ENCODE measurements around the gene CLRN1. TPM values are rescaled to one million over a fixed set of nuclear protein-coding genes. Genes with fewer than 3 reads are reported as not detected.
"Not testable (repeated sequence)": the region's sequence is repeated elsewhere in the genome, so short reads cannot be mapped to it uniquely, and the experiment has no call there.

The CLRN1 gene
- total and polyA plus RNA-seq, 7 donors = not detected

DNA sequence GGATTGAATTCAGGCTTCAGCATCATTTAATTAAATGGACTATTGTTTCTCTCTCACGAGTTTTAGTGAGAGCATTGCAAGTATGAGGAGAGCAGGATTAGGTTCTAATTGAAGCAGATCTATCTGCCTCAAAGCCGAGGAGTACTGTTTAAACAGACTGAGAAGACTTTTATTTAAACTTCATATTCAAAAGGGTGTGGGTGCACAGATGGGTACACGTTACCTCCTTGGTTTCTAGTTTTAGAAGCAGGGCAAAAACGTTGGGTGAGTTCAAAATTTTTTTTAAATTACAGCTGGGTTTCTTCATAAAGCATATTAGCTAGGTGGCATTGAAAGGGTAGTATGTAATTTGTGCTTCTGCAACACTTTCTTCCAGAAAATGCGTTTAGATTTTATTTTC, 26.5 kb upstream of the CLRN1 start:
- no peak for DNase-seq
- intact Hi-C loops (cut with DNase I) = no loop called here
- Histone ChIP-seq H3K27me3 (no peaks in the 10 kb centered on the region), H3K4me1 (no peaks in the 10 kb centered on the region), H3K27ac (no peak overlapping the region), H3K4me3 (no peak overlapping the region), H3K9me3 (no peaks in the 10 kb centered on the region), H3K36me3 (no peaks in the 10 kb centered on the region)
- TF ChIP-seq POLR2AphosphoS5 (IDR thresholded peaks at IDR 0.05) (no peak), POLR2A (IDR thresholded peaks at IDR 0.05) (no peak), EP300 (IDR thresholded peaks at IDR 0.05) (no peak)
- TF ChIP-seq, protein P1, sequence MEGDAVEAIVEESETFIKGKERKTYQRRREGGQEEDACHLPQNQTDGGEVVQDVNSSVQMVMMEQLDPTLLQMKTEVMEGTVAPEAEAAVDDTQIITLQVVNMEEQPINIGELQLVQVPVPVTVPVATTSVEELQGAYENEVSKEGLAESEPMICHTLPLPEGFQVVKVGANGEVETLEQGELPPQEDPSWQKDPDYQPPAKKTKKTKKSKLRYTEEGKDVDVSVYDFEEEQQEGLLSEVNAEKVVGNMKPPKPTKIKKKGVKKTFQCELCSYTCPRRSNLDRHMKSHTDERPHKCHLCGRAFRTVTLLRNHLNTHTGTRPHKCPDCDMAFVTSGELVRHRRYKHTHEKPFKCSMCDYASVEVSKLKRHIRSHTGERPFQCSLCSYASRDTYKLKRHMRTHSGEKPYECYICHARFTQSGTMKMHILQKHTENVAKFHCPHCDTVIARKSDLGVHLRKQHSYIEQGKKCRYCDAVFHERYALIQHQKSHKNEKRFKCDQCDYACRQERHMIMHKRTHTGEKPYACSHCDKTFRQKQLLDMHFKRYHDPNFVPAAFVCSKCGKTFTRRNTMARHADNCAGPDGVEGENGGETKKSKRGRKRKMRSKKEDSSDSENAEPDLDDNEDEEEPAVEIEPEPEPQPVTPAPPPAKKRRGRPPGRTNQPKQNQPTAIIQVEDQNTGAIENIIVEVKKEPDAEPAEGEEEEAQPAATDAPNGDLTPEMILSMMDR (IDR thresholded peaks at IDR 0.05) = no peak
- 52 to 78% methylated on average over 5 of the region's 5 CpGs for WGBS, 2 donors

DNA sequence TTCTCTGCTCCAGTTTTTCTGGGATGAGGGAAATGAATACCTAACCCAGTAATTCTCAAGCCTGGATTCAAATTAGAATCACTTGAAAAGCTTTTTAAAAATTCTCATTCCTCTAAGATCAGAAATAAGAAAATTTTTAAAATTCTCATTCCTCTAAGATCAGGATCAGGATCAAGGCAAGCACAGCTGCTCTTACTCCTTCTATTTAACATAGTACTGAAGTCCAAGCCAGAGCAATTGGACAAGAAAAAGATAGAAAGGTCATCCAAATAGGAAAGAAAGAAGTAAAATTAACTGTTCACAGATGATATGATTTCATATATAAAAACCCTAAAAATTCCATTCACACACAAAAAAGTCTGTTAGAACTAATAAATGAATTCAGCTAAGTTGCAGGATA, 24.2 kb upstream of the CLRN1 start:
- Histone ChIP-seq H3K27me3 (no peaks in the 10 kb centered on the region), H3K4me1 (no peaks in the 10 kb centered on the region), H3K9me3 (no peaks in the 10 kb centered on the region), H3K27ac (no peak overlapping the region), H3K4me3 (no peak overlapping the region), H3K36me3 (no peaks in the 10 kb centered on the region)
- intact Hi-C loops (cut with DNase I) = no loop called here
- no peak for TF ChIP-seq POLR2AphosphoS5 (IDR thresholded peaks at IDR 0.05)
- no peak for TF ChIP-seq EP300 (IDR thresholded peaks at IDR 0.05)
- no peak for TF ChIP-seq POLR2A (IDR thresholded peaks at IDR 0.05)
- TF ChIP-seq, protein P1 (IDR thresholded peaks at IDR 0.05) = no peak
- no peak for DNase-seq

GRCh38 chr3:150995510-150995909, 23.0 kb upstream of the CLRN1 start:
- H3K4me1 ChIP-seq = no peaks in the 10 kb centered on the region
- no peaks in the 10 kb centered on the region for H3K36me3 ChIP-seq
- intact Hi-C loops (cut with DNase I) = no loop called here
- DNase-seq = no peak
- H3K27me3 ChIP-seq = no peaks in the 10 kb centered on the region
- no peak overlapping the region for H3K27ac ChIP-seq
- no peaks in the 10 kb centered on the region for H3K9me3 ChIP-seq
- TF ChIP-seq POLR2A (IDR thresholded peaks at IDR 0.05) = no peak
- TF ChIP-seq, protein P1 (IDR thresholded peaks at IDR 0.05) = no peak
- no peak for TF ChIP-seq POLR2AphosphoS5 (IDR thresholded peaks at IDR 0.05)
- TF ChIP-seq EP300 (IDR thresholded peaks at IDR 0.05) = no peak
- H3K4me3 ChIP-seq = no peak overlapping the region

- no peaks in the 10 kb centered on the region for H3K36me3 ChIP-seq
- no peak for TF ChIP-seq EP300 (IDR thresholded peaks at IDR 0.05)
- TF ChIP-seq POLR2AphosphoS5 (IDR thresholded peaks at IDR 0.05) = no peak
- TF ChIP-seq, protein P1 (IDR thresholded peaks at IDR 0.05) = no peak
- TF ChIP-seq POLR2A (IDR thresholded peaks at IDR 0.05) = no peak
- no peaks in the 10 kb centered on the region for H3K27me3 ChIP-seq
- H3K4me3 ChIP-seq = no peak overlapping the region
- H3K27ac ChIP-seq = no peak overlapping the region
- intact Hi-C loops (cut with DNase I) = no loop called here
- no peaks in the 10 kb centered on the region for H3K4me1 ChIP-seq
- H3K9me3 ChIP-seq = no peaks in the 10 kb centered on the region
- WGBS, 2 donors = 81 to 85% methylated on average over 2 of the region's 2 CpGs
- no peak for DNase-seq
These were observed 16.7 kb upstream of the CLRN1 start for GRCh38 chr3:150989208-150989607.

GRCh38 chr3:150988395-150988794, 15.9 kb upstream of the CLRN1 start:
- H3K36me3 ChIP-seq; H3K27me3 ChIP-seq; DNase-seq; H3K27ac ChIP-seq; H3K4me1 ChIP-seq; H3K9me3 ChIP-seq; H3K4me3 ChIP-seq; intact Hi-C loops (cut with DNase I): not testable (repeated sequence)
- WGBS, 2 donors = 90% methylated on average over 1 of the region's 1 CpG

All from sigmoid colon (tissue), 7 donors.